ENCODE data around the gene PTRH2. TPM values are rescaled to one million over a fixed set of nuclear protein-coding genes. Genes with fewer than 3 reads are reported as not detected.
"Not testable (repeated sequence)": the region's sequence is repeated elsewhere in the genome, so short reads cannot be mapped to it uniquely, and the experiment has no call there.

The PTRH2 gene
- total RNA-seq, result 10 to 100 TPM in 3 of 4 donors, 1 to 10 TPM in 1; 9.6 to 27.4 (median 21.7) TPM

DNA sequence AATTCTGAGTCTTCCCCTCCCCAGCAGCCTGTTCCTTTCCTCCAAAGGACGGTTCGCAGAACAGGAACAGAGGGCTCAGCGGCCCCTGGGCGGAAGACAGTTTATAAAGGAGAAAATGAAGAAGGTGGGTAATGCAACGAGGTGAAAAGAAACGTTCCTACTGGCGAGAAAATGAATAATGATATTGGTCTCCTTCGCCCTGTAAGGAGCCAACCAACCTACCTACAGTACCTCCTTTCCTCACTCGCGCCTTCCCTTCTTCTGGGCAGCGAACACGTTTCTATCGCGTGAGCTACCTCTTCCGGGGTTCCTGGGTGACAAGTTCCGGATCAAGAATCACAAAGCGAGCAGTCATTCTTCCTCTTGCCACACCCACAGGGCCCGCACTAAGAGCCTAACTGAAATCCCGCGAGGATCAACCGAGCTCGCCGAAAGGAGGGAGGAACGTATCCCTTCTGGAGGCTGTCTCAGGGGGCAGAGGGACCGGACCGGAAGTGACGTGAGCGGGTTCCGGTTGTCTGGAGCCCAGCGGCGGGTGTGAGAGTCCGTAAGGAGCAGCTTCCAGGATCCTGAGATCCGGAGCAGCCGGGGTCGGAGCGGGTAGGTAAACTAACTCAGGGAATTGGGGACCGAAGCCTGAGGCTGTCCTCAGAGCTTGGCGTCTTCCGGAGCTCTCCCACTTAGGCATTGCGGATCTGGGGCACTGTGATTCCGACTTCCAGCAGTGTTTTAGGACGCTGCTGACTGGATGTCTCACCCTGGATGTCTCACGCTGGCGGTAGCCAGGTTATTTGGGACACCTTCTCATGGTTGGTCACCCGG lies at the start of gene PTRH2, which contains the start of gene VMP1:
Gene PTRH2 (minus strand): TSS at position 282 of the 822 bp plus-strand sequence. CDS start 9,452 bp downstream, outside the sequence.
Gene VMP1 (plus strand): TSS at position 506 of the 822 bp plus-strand sequence. CDS start 23,793 bp downstream, outside the sequence.
- no peaks in the 10 kb centered on the region for H3K9me3 ChIP-seq
- intact Hi-C loops (cut with DNase I), result loop anchor here (10.0 kb wide), 1 partner anchor 83 kb away; no protein-coding TSS in a partner anchor
- peaks cover 20 to 29% of the 10 kb centered on the region in 2 donors for H3K4me1 ChIP-seq
- DNase-seq, result peak; percentile 99
- 0% methylated on average over 34 to 36 of the region's 45 CpGs for WGBS, 2 donors
- no peaks in the 10 kb centered on the region for H3K36me3 ChIP-seq
- no peaks in the 10 kb centered on the region for H3K27me3 ChIP-seq
- TF ChIP-seq, protein P1, sequence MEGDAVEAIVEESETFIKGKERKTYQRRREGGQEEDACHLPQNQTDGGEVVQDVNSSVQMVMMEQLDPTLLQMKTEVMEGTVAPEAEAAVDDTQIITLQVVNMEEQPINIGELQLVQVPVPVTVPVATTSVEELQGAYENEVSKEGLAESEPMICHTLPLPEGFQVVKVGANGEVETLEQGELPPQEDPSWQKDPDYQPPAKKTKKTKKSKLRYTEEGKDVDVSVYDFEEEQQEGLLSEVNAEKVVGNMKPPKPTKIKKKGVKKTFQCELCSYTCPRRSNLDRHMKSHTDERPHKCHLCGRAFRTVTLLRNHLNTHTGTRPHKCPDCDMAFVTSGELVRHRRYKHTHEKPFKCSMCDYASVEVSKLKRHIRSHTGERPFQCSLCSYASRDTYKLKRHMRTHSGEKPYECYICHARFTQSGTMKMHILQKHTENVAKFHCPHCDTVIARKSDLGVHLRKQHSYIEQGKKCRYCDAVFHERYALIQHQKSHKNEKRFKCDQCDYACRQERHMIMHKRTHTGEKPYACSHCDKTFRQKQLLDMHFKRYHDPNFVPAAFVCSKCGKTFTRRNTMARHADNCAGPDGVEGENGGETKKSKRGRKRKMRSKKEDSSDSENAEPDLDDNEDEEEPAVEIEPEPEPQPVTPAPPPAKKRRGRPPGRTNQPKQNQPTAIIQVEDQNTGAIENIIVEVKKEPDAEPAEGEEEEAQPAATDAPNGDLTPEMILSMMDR (IDR thresholded peaks at IDR 0.05), result no peak
- peak; percentile 11 to 85 for TF ChIP-seq POLR2A (IDR thresholded peaks at IDR 0.05)
- peak within 1 kb of the TSS; percentile 58 to 92 (median 80) for H3K27ac ChIP-seq
- H3K4me3 ChIP-seq (replicated peaks in 1 of 3), result peak within 1 kb of the TSS; percentile 30 to 60 (median 51)

DNA sequence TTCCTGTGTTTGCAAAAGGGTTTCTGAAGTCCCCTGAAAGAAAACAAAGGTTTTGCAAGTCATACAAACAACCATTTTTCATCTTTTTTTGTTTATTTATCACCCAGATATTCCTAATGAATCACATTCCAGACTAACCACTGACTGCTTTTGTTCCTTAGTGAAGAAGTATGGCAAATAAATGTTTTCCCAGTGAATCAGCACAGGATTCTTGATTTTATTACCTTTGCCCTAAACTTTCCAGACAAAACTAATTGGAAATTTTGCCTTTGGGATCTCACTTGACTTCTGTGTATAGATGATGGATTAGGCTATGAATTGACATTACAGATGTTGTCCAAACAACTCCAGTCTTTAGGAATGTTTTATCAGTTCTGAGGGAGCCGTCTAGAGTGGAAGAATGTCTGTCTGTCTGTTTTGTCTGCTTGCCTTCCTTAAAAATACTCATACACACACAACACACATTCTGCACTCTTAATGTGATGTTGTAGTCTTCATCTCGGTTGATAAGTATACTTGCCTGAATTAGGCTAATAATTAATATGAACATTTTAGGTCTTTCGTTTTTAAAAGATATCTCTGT lies 49.1 kb upstream of the PTRH2 start:
- Histone ChIP-seq H3K4me3 (replicated peaks in 1 of 3) (no peak overlapping the region), H3K9me3 (no peaks in the 10 kb centered on the region), H3K4me1 (peaks cover 9 to 20% of the 10 kb centered on the region in 2 donors), H3K36me3 (no peaks in the 10 kb centered on the region), H3K27ac (peak overlapping the region; percentile 2 to 78 (median 70)), H3K27me3 (no peaks in the 10 kb centered on the region)
- WGBS, 2 donors, result 46 to 57% methylated on average over 3 of the region's 3 CpGs
- intact Hi-C loops (cut with DNase I), result no loop called here
- no peak for DNase-seq
- no peak for TF ChIP-seq POLR2A (IDR thresholded peaks at IDR 0.05)
- TF ChIP-seq, protein P1 (IDR thresholded peaks at IDR 0.05), result no peak

DNA sequence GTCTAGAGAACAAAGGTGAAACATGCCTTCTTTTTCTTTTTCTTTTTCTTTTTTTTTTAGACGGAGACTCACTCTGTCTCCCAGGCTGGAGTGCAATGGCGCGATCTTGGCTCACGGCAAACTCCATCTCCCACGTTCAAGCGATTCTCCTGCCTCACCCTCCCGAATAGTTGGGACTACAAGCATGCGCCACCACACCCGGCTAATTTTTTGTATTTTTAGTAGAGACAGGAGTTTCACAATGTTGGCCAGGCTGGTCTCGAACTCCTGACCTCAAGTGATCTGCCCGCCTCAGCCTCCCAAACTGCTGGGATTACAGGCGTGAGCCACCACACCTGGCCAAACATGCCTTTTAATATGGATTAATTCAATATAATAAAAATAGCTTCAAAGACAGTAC lies 47.8 kb upstream of the PTRH2 start:
- Histone ChIP-seq H3K4me1 (peaks cover 9 to 19% of the 10 kb centered on the region in 2 donors), H3K27ac (peak overlapping the region in 2 of 3 donors; percentile 28 to 78)
- DNase-seq; H3K27me3 ChIP-seq; intact Hi-C loops (cut with DNase I); H3K36me3 ChIP-seq; H3K4me3 ChIP-seq (replicated peaks in 1 of 3); H3K9me3 ChIP-seq: not testable (repeated sequence)
- 95 to 97% methylated on average over 12 of the region's 12 CpGs for WGBS, 2 donors

DNA sequence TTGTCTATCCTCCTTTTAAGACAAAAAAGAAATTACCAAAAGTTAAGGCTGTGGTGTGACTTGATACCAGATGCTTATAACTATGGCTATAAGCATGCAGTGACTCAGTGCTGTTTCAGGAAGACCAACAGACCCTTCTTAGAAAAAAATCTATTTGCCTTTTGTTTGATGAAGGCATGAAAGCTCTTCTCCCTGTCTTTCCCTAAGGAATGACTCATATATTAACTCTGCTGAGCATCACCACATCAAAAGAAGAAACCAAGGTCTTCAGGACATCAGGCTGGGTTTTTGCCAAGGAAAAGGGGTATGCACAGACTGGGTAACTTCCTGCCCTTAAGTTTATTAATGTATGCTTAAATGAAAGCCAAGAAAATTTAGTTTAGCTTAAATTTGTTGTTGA lies 47.3 kb upstream of the PTRH2 start:
- Histone ChIP-seq H3K9me3 (no peaks in the 10 kb centered on the region), H3K27me3 (no peaks in the 10 kb centered on the region), H3K27ac (peak overlapping the region in 2 of 3 donors; percentile 28 to 78), H3K36me3 (no peaks in the 10 kb centered on the region), H3K4me1 (peaks cover 9 to 19% of the 10 kb centered on the region in 2 donors), H3K4me3 (replicated peaks in 1 of 3) (no peak overlapping the region)
- no peak for TF ChIP-seq POLR2A (IDR thresholded peaks at IDR 0.05)
- TF ChIP-seq, protein P1 (IDR thresholded peaks at IDR 0.05), result no peak
- DNase-seq, result no peak
- intact Hi-C loops (cut with DNase I), result no loop called here

DNA sequence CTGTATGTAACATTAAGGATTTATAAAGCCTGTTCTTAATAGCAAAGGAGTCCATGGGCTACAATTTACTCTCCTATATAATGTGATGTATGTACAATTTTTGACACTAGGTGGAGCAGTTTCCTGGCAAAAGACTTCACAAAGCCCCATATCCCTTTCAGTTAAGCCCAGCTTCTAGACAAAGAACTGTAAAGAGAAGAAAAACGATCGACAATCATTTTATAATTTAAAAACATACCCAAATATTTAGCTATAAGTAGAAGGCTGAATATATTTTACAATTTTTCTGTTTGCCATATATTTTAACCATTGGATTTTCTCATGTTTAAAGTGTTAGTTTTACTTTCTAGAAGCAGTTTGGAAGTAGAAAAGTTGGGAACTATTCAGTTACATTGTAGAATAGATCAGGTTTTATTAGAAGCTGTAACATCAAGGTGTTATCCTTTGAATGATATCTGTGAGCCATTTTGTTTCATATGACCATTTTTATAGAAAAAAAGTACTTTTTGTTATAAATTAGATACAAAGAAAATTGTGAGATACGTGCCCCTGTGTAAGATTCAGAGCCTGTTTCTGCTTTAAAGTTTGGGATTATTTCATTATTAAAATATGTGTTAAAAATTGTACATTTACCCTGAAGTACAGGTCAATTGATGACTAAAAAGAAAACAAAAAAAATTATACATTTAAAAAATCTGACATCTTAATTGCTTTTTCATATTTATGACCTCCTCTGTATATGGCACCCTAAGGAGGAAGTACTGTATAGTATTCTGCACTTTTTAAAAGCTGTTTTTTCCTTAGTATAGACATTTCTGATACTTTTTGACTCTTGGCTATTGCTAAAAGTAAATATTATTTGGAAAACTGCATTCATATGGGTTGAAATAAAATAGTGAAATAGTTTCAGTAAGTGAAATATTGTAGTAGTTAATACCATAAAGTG lies 46.6 kb upstream of the PTRH2 start:
- no peaks in the 10 kb centered on the region for H3K27me3 ChIP-seq
- peak overlapping the region; percentile 28 to 43 (median 36) for H3K27ac ChIP-seq
- WGBS, 2 donors, result 30 to 32% methylated on average over 3 of the region's 3 CpGs
- H3K4me3 ChIP-seq (replicated peaks in 1 of 3), result no peak overlapping the region
- intact Hi-C loops (cut with DNase I), result no loop called here
- DNase-seq, result no peak
- H3K36me3 ChIP-seq, result no peaks in the 10 kb centered on the region
- TF ChIP-seq, protein P1 (IDR thresholded peaks at IDR 0.05), result peak; percentile 39 to 80 (median 66)
- no peak for TF ChIP-seq POLR2A (IDR thresholded peaks at IDR 0.05)
- peaks cover 9 to 19% of the 10 kb centered on the region in 2 donors for H3K4me1 ChIP-seq
- H3K9me3 ChIP-seq, result no peaks in the 10 kb centered on the region
